ENCODE data around the gene CABS1.

CABS1 gene

GRCh38 chr4:70334681-70335080 is at the start of gene CABS1:
TSS of gene CABS1 (plus strand) at chr4:70334981. CDS start at chr4:70335040, 59 bp downstream.
- no peak for DNase-seq

GRCh38 chr4:70288651-70289050 is 46.1 kb upstream of the CABS1 start:
- no peak for DNase-seq

- no peak for DNase-seq
These were observed 43.4 kb upstream of the CABS1 start for GRCh38 chr4:70291341-70291740.

- DNase-seq, result no peak
These were observed 37.2 kb upstream of the CABS1 start for GRCh38 chr4:70297576-70297975.

DNA sequence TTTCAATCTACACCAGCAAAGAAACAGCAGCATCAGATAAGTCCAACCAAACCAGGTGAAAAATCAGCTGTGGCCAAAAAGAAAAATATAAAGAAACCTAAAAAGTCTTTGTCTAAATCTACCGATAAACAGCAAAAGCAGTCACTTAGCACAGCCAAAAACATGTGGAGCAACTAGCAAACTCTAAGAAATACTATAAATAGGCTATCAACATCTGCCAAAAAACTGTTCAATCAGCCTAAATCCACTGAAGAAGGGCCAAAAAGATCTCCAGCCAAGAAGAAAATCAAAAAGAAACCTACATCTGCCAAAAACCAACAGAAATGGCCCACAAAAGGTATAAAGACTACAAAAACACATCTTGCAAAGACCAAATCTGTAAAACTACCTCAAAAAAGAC is 36.7 kb upstream of the CABS1 start:
- DNase-seq, result no peak

- DNase-seq, result no peak
These were observed 35.1 kb upstream of the CABS1 start for GRCh38 chr4:70299643-70300042.

- no peak for DNase-seq
These were observed 34.6 kb upstream of the CABS1 start for GRCh38 chr4:70300215-70300614.

DNA sequence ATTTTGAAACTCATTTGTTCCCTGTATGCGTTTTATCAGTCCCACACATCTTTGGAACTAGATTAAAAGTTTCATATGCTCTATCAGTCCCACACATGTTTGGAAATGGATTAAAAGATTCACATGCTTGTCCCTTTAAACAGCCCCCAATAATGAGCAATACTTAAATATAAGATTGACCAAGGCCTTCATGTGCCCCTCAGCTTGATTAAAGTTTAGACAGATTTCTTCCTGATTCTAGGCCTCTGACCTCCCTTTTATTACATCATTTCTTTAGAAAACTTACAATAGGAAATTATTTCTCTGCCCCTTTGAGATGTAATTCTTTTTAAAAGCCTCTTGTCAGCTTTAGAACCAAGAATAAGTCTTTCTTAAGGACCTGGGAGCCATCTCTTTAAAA is 31.7 kb upstream of the CABS1 start:
- DNase-seq, result no peak

DNA sequence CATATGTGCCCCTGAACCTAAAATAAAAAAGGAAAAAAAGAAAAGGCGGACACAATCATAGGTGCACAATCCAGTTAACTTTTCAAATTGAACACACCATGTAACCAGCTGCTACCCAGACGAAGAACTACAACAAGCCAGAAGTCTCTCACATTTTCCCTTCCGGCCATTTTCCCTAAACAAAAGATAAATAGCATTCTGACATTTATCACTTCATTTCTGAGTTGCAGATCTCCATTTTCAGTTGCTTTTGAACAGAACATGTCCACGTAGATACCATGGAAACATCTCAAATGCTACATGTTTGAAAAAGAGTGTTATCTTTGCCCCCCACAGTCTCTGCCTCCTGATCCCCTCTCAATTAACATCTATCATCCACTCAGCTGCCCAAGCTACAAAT is 29.2 kb upstream of the CABS1 start:
- no peak for DNase-seq

DNA sequence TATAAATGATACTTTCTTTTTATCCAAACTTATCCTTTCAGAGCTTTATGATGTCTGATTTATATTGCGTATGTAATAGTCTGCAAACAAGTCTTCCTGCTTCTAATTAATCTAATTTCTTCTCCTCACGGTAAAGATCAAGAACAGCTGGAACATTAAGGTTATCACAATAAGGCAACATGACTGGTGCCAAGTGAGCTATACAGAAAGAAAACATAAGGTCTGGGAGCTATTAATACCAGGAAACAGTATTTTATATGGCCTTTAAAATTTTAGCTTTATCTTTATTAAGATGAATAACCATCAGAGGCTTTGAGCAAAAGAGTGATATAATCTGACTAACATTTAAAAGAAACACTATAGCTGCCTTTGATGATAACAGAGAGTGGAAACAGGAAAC is 28.7 kb upstream of the CABS1 start:
- DNase-seq, result no peak

GRCh38 chr4:70313736-70314135 is 21.0 kb upstream of the CABS1 start:
- DNase-seq, result no peak

GRCh38 chr4:70315928-70316327 is 18.9 kb upstream of the CABS1 start:
- no peak for DNase-seq

GRCh38 chr4:70326052-70326451 is 8.7 kb upstream of the CABS1 start:
- DNase-seq, result no peak

DNA sequence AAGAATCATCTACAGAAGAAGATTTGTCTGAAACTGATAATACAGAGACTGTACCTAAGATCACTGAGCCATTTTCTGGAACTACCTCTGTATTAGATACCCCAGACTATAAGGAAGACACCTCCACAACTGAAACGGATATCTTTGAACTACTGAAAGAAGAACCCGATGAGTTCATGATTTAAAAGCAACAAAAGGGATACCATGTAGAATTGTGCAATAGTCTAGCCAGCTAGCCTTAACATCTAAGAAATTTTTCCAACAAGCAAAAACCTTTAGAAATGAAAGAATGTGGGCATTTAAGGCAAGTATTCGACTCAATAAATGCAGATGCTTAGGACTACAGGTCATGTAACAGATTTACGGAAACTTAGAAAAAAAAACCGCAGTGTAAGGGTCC is 1.3 kb downstream of the CABS1 start:
- no peak for DNase-seq

DNA sequence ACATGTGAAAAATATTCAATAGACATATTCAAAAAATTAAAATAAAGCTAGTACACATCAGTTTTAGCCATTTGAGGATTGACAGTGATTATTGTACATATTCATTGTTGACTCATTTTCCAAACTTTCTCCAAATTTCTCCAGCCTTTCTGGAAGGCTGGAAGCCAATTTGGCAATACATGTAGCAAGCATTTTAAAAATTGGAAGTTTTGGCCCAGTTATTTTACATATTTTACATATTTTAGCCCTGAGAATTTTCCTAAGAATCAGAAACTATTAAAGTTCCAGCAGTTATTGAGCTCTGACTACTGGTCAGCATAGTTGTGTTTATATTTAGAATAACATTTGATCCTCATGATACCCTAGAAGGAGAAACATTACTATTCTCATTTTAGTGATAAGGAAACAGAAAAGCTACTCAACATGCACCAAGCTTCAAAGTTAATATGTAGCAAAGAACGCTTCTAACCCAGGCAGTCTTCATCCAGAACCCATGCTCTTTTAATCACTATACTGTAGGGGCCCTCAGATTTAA is 3.2 kb downstream of the CABS1 start:
- DNase-seq, result no peak

- DNase-seq, result no peak
These were observed 21.4 kb downstream of the CABS1 start for GRCh38 chr4:70356185-70356584.

DNA sequence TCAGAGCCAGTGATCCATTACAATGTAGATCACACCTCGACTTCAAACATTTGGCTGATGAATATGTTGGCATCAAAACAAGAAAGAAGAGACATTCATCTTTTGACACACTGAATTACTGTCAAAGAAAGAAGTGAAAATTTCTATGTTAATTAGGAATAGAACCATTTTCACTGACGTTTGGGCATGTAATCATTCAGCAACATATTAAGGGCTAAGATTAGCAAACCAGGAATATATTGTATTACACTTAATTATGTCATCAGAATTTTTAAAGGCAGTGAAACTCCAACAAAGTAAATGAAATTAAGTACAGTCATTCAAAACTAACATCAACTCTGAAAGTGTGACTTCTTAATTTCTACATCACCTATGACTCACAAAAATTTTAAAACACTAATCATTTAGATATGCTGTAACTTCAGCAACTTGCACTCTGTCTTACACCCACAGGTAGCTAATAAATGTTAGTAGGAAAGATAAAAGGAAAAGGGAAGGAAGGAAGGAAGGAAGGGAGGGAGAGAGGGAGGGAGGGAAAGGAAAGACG is 24.4 kb downstream of the CABS1 start:
- DNase-seq, result no peak

DNA sequence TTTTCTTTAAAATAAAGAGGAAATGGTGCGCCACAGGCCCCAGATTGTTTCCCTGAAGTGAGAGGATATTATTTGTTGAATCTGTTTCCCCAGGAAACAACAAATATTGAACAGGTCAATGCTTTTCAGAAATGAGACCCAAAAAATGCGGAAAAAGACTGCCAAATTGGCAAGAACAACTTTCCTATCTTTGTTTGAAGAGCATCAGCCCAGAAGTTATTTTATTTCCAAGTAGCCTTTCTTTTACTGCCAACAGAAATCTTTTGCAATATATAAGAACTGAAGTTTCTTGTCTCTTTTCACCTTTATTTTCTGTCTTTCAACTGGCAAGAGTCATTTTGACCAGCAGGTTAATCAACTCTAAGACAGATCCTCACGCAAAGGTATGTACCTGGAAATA is 25.7 kb downstream of the CABS1 start, which contains the start of gene SMR3A:
TSS of gene SMR3A (plus strand) at position 301 of the 400 bp plus-strand sequence. CDS start 1,356 bp downstream, outside the sequence.
- no peak for DNase-seq

DNA sequence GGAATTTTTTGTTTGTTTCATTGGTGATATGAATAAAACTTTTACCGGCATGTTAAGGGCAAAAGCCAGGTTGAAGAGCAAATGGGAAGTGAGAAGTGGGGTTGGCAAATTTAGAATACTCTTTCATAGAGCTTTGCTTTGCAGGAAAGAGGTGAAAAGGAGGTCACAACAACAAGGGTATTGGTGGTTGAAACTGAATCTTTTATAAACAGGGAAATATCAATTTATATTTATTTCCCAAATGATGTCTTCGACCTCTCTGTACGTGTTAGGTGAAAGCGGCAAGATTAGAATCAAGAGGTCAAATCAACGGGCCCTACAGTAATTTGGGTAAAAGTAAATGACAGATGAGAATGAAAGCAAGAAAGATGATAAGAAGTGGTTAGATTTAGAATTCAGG is 29.2 kb downstream of the CABS1 start:
- DNase-seq, result no peak

GRCh38 chr4:70365479-70365878 is 30.7 kb downstream of the CABS1 start:
- DNase-seq, result no peak

- DNase-seq, result no peak
These were observed 33.0 kb downstream of the CABS1 start for GRCh38 chr4:70367813-70368212.

GRCh38 chr4:70371987-70372386 is 37.2 kb downstream of the CABS1 start:
- DNase-seq, result no peak

GRCh38 chr4:70372760-70373159 is 38.0 kb downstream of the CABS1 start:
- no peak for DNase-seq

- no peak for DNase-seq
These were observed 45.8 kb downstream of the CABS1 start for GRCh38 chr4:70380578-70380977.

DNA sequence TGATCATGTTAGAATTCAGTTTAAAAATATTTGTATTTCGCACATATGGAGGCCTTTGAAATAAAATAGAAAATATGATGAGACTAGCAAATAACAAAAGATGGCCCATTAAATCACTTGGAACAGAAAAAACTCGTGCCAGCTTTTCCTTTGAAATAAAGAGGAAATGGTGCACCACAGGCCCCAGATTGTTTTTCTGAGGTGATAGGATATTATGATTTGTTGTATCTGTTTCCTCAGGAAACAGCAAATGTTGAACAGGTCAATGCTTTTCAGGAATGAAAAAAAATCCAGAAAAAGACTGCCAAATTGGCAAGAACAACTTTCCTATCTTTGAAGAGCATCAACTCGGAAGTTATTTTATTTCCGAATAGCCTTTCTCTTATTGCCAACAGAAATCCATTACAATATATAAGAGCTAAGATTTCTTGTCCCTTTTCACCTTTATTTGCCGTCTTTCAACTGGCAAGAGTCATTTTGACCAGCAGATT is 48.0 kb downstream of the CABS1 start, which contains the start of gene SMR3B:
TSS of gene SMR3B (plus strand) at position 441 of the 491 bp plus-strand sequence. CDS start 1,380 bp downstream, outside the sequence.
- DNase-seq, result no peak

Measured in activated CD4-positive, alpha-beta T cell treated with anti-CD3 and anti-CD28 coated beads, Interleukin-2, amount 50 U/mL, for 16 hours (primary cell).